Measurements from ENCODE around the gene RTRAF.

The RTRAF gene

GRCh38 chr14:51962711-51963110 lies 26.6 kb upstream of the RTRAF start:
- Histone ChIP-seq H3K36me3 (ENCODE audit: control insufficient read depth in 2 of 2, insufficient read depth in 2 of 2, low read length in 2 of 2) (peaks cover 0 to 6% of the 10 kb centered on the region in 2 donors), H3K27me3 (ENCODE audit: control insufficient read depth in 1 of 2, insufficient read depth in 2 of 2, low read length in 2 of 2) (no peaks in the 10 kb centered on the region), H3K9me3 (ENCODE audit: control insufficient read depth in 2 of 2, low read length in 2 of 2) (peaks cover 2 to 10% of the 10 kb centered on the region in 2 donors), H3K27ac (ENCODE audit: low read length) (no peak overlapping the region), H3K4me1 (ENCODE audit: control insufficient read depth, insufficient read depth, low read length) (no peaks in the 10 kb centered on the region), H3K9ac (ENCODE audit: low read length in 2 of 2) (no peak overlapping the region), H3K4me3 (ENCODE audit: low read length in 2 of 2) (peak overlapping the region in 1 of 2 donors; percentile 62)

- H3K27ac ChIP-seq (ENCODE audit: low read length) = no peak overlapping the region
- H3K9me3 ChIP-seq (ENCODE audit: control insufficient read depth in 2 of 2, low read length in 2 of 2) = peaks cover 2 to 5% of the 10 kb centered on the region in 2 donors
- peak overlapping the region; percentile 4 to 62 for H3K4me3 ChIP-seq (ENCODE audit: low read length in 2 of 2)
These were observed 26.1 kb upstream of the RTRAF start for GRCh38 chr14:51963286-51963685.

GRCh38 chr14:51967521-51967920 lies 21.8 kb upstream of the RTRAF start:
- no peaks in the 10 kb centered on the region for H3K36me3 ChIP-seq (ENCODE audit: control insufficient read depth in 2 of 2, insufficient read depth in 2 of 2, low read length in 2 of 2)
- no peaks in the 10 kb centered on the region for H3K27me3 ChIP-seq (ENCODE audit: control insufficient read depth in 1 of 2, insufficient read depth in 2 of 2, low read length in 2 of 2)
- no peak overlapping the region for H3K9ac ChIP-seq (ENCODE audit: low read length in 2 of 2)
- H3K4me3 ChIP-seq (ENCODE audit: low read length in 2 of 2) = no peak overlapping the region
- no peak overlapping the region for H3K27ac ChIP-seq (ENCODE audit: low read length)
- H3K9me3 ChIP-seq (ENCODE audit: control insufficient read depth in 2 of 2, low read length in 2 of 2) = no peaks in the 10 kb centered on the region
- H3K4me1 ChIP-seq (ENCODE audit: control insufficient read depth, insufficient read depth, low read length) = no peaks in the 10 kb centered on the region

More at GRCh38 chr14:51963286-51963685, 26.1 kb upstream of the RTRAF start:
- Histone ChIP-seq H3K4me1 (ENCODE audit: control insufficient read depth, insufficient read depth, low read length) (no peaks in the 10 kb centered on the region), H3K27me3 (ENCODE audit: control insufficient read depth in 1 of 2, insufficient read depth in 2 of 2, low read length in 2 of 2) (no peaks in the 10 kb centered on the region), H3K36me3 (ENCODE audit: control insufficient read depth in 2 of 2, insufficient read depth in 2 of 2, low read length in 2 of 2) (peaks cover 0 to 6% of the 10 kb centered on the region in 2 donors), H3K9ac (ENCODE audit: low read length in 2 of 2) (peak overlapping the region in 1 of 2 donors; percentile 49)

- Histone ChIP-seq H3K27me3 (ENCODE audit: control insufficient read depth in 1 of 2, insufficient read depth in 2 of 2, low read length in 2 of 2) (no peaks in the 10 kb centered on the region), H3K27ac (ENCODE audit: low read length) (no peak overlapping the region), H3K4me1 (ENCODE audit: control insufficient read depth, insufficient read depth, low read length) (no peaks in the 10 kb centered on the region), H3K4me3 (ENCODE audit: low read length in 2 of 2) (no peak overlapping the region), H3K9me3 (ENCODE audit: control insufficient read depth in 2 of 2, low read length in 2 of 2) (no peaks in the 10 kb centered on the region), H3K9ac (ENCODE audit: low read length in 2 of 2) (no peak overlapping the region), H3K36me3 (ENCODE audit: control insufficient read depth in 2 of 2, insufficient read depth in 2 of 2, low read length in 2 of 2) (no peaks in the 10 kb centered on the region)
These were observed 19.4 kb upstream of the RTRAF start for GRCh38 chr14:51969852-51970540.

- H3K27me3 ChIP-seq (ENCODE audit: control insufficient read depth in 1 of 2, insufficient read depth in 2 of 2, low read length in 2 of 2) = no peaks in the 10 kb centered on the region
- H3K9me3 ChIP-seq (ENCODE audit: control insufficient read depth in 2 of 2, low read length in 2 of 2) = no peaks in the 10 kb centered on the region
- no peak overlapping the region for H3K27ac ChIP-seq (ENCODE audit: low read length)
- no peak overlapping the region for H3K9ac ChIP-seq (ENCODE audit: low read length in 2 of 2)
- H3K4me3 ChIP-seq (ENCODE audit: low read length in 2 of 2) = no peak overlapping the region
- H3K4me1 ChIP-seq (ENCODE audit: control insufficient read depth, insufficient read depth, low read length) = no peaks in the 10 kb centered on the region
- H3K36me3 ChIP-seq (ENCODE audit: control insufficient read depth in 2 of 2, insufficient read depth in 2 of 2, low read length in 2 of 2) = no peaks in the 10 kb centered on the region
These were observed 16.8 kb upstream of the RTRAF start for GRCh38 chr14:51972566-51972965.

GRCh38 chr14:51977075-51977474 lies 12.3 kb upstream of the RTRAF start:
- no peaks in the 10 kb centered on the region for H3K27me3 ChIP-seq (ENCODE audit: control insufficient read depth in 1 of 2, insufficient read depth in 2 of 2, low read length in 2 of 2)
- no peaks in the 10 kb centered on the region for H3K36me3 ChIP-seq (ENCODE audit: control insufficient read depth in 2 of 2, insufficient read depth in 2 of 2, low read length in 2 of 2)
- no peak overlapping the region for H3K4me3 ChIP-seq (ENCODE audit: low read length in 2 of 2)
- H3K9me3 ChIP-seq (ENCODE audit: control insufficient read depth in 2 of 2, low read length in 2 of 2) = no peaks in the 10 kb centered on the region
- no peak overlapping the region for H3K9ac ChIP-seq (ENCODE audit: low read length in 2 of 2)
- no peak overlapping the region for H3K27ac ChIP-seq (ENCODE audit: low read length)
- peaks cover 3% of the 10 kb centered on the region for H3K4me1 ChIP-seq (ENCODE audit: control insufficient read depth, insufficient read depth, low read length)

GRCh38 chr14:51978681-51979085 lies 10.7 kb upstream of the RTRAF start:
- Histone ChIP-seq H3K4me3 (ENCODE audit: low read length in 2 of 2) (no peak overlapping the region), H3K27ac (ENCODE audit: low read length) (no peak overlapping the region), H3K9ac (ENCODE audit: low read length in 2 of 2) (no peak overlapping the region), H3K36me3 (ENCODE audit: control insufficient read depth in 2 of 2, insufficient read depth in 2 of 2, low read length in 2 of 2) (no peaks in the 10 kb centered on the region), H3K4me1 (ENCODE audit: control insufficient read depth, insufficient read depth, low read length) (peaks cover 3% of the 10 kb centered on the region), H3K27me3 (ENCODE audit: control insufficient read depth in 1 of 2, insufficient read depth in 2 of 2, low read length in 2 of 2) (no peaks in the 10 kb centered on the region), H3K9me3 (ENCODE audit: control insufficient read depth in 2 of 2, low read length in 2 of 2) (peaks cover 0 to 2% of the 10 kb centered on the region in 2 donors)

- Histone ChIP-seq H3K4me1 (ENCODE audit: control insufficient read depth, insufficient read depth, low read length) (peaks cover 3% of the 10 kb centered on the region), H3K27ac (ENCODE audit: low read length) (no peak overlapping the region), H3K9me3 (ENCODE audit: control insufficient read depth in 2 of 2, low read length in 2 of 2) (peaks cover 0 to 2% of the 10 kb centered on the region in 2 donors), H3K36me3 (ENCODE audit: control insufficient read depth in 2 of 2, insufficient read depth in 2 of 2, low read length in 2 of 2) (no peaks in the 10 kb centered on the region), H3K27me3 (ENCODE audit: control insufficient read depth in 1 of 2, insufficient read depth in 2 of 2, low read length in 2 of 2) (no peaks in the 10 kb centered on the region), H3K4me3 (ENCODE audit: low read length in 2 of 2) (peak overlapping the region in 1 of 2 donors; percentile 17), H3K9ac (ENCODE audit: low read length in 2 of 2) (no peak overlapping the region)
These were observed 10.1 kb upstream of the RTRAF start for GRCh38 chr14:51979088-51979709.

GRCh38 chr14:51981218-51981854 lies 8.0 kb upstream of the RTRAF start:
- Histone ChIP-seq H3K4me3 (ENCODE audit: low read length in 2 of 2) (no peak overlapping the region), H3K27ac (ENCODE audit: low read length) (no peak overlapping the region), H3K4me1 (ENCODE audit: control insufficient read depth, insufficient read depth, low read length) (peaks cover 3% of the 10 kb centered on the region), H3K9ac (ENCODE audit: low read length in 2 of 2) (no peak overlapping the region), H3K27me3 (ENCODE audit: control insufficient read depth in 1 of 2, insufficient read depth in 2 of 2, low read length in 2 of 2) (no peaks in the 10 kb centered on the region), H3K9me3 (ENCODE audit: control insufficient read depth in 2 of 2, low read length in 2 of 2) (peaks cover 0 to 2% of the 10 kb centered on the region in 2 donors), H3K36me3 (ENCODE audit: control insufficient read depth in 2 of 2, insufficient read depth in 2 of 2, low read length in 2 of 2) (no peaks in the 10 kb centered on the region)

- Histone ChIP-seq H3K27me3 (ENCODE audit: control insufficient read depth in 1 of 2, insufficient read depth in 2 of 2, low read length in 2 of 2) (no peaks in the 10 kb centered on the region), H3K4me1 (ENCODE audit: control insufficient read depth, insufficient read depth, low read length) (peaks cover 7% of the 10 kb centered on the region), H3K4me3 (ENCODE audit: low read length in 2 of 2) (peak overlapping the region in 1 of 2 donors; percentile 92), H3K9me3 (ENCODE audit: control insufficient read depth in 2 of 2, low read length in 2 of 2) (peaks cover 0 to 2% of the 10 kb centered on the region in 2 donors), H3K27ac (ENCODE audit: low read length) (peak overlapping the region; percentile 78), H3K36me3 (ENCODE audit: control insufficient read depth in 2 of 2, insufficient read depth in 2 of 2, low read length in 2 of 2) (peaks cover 4 to 8% of the 10 kb centered on the region in 2 donors), H3K9ac (ENCODE audit: low read length in 2 of 2) (peak overlapping the region in 1 of 2 donors; percentile 82)
These were observed 1.1 kb upstream of the RTRAF start for GRCh38 chr14:51988221-51988620.
